ENCODE data around the gene ANGPTL2. TPM values are rescaled to one million over a fixed set of nuclear protein-coding genes. Genes with fewer than 3 reads are reported as not detected.

The ANGPTL2 gene
- total RNA-seq, 2 experiments from 2014 or later: not detected

DNA sequence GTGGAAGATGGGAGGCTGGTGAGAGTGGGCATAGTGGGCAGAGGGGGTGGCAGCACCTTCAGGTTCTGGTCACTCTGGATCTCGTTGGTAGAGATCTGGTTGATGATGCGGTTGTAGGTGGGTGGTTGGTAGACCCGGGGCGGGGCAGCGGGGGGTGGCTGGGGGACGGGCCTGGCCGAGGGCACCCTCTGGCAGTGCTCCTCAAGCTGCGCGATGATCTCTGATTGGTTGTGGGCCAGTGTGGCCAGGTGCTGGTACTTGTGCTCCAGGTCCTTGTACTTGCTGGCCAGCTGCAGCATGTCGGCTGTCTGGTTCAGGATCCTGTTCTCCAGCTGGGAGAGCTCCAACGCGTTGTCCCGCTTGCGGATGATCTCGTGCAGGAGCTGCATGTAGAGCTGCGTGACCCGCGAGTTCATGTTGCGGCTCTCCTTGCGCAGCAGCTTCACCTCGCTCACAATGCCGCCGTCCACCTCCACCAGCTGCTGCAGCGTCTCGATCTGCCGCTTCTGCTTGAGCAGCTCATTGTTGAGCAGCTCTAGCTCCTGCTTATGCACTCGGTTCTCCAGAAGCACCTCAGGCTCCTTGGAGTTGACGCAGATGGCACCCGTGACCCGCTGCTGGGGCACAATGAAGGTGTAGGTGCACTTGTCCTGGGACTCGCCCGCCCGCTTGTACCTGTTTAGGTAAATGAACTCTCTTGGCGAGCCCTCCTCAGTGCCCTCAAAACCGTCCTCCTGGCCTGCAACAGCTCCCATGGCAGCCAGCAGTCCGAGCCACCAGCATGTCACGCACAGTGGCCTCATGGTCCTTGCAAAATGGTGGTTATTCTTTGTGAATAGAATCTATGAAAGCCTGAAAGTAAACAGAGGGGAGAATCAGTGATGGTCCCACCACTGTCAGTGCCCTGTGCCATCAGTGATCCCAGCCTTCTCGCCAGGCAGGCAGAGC lies 14.2 kb downstream of the ANGPTL2 start:
- H3K36me3 Mint-ChIP-seq (ENCODE audit: low read depth): no peaks in the 10 kb centered on the region
- ATAC-seq (no peak), DNase-seq (no peak)
- CTCF ChIA-PET: no interaction called here
- no peaks in the 10 kb centered on the region for H3K4me1 Mint-ChIP-seq (ENCODE audit: low read depth)
- no peaks in the 10 kb centered on the region for H3K9me3 Mint-ChIP-seq
- H3K27ac Mint-ChIP-seq: no peak overlapping the region
- TF ChIP-seq, protein P1, sequence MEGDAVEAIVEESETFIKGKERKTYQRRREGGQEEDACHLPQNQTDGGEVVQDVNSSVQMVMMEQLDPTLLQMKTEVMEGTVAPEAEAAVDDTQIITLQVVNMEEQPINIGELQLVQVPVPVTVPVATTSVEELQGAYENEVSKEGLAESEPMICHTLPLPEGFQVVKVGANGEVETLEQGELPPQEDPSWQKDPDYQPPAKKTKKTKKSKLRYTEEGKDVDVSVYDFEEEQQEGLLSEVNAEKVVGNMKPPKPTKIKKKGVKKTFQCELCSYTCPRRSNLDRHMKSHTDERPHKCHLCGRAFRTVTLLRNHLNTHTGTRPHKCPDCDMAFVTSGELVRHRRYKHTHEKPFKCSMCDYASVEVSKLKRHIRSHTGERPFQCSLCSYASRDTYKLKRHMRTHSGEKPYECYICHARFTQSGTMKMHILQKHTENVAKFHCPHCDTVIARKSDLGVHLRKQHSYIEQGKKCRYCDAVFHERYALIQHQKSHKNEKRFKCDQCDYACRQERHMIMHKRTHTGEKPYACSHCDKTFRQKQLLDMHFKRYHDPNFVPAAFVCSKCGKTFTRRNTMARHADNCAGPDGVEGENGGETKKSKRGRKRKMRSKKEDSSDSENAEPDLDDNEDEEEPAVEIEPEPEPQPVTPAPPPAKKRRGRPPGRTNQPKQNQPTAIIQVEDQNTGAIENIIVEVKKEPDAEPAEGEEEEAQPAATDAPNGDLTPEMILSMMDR (IDR thresholded peaks at IDR 0.05): no peak
- intact Hi-C loops (cut with micrococcal nuclease): no loop called here
- H3K4me3 Mint-ChIP-seq: no peak overlapping the region
- H3K27me3 Mint-ChIP-seq: no peaks in the 10 kb centered on the region
- POLR2A ChIA-PET: no interaction called here

DNA sequence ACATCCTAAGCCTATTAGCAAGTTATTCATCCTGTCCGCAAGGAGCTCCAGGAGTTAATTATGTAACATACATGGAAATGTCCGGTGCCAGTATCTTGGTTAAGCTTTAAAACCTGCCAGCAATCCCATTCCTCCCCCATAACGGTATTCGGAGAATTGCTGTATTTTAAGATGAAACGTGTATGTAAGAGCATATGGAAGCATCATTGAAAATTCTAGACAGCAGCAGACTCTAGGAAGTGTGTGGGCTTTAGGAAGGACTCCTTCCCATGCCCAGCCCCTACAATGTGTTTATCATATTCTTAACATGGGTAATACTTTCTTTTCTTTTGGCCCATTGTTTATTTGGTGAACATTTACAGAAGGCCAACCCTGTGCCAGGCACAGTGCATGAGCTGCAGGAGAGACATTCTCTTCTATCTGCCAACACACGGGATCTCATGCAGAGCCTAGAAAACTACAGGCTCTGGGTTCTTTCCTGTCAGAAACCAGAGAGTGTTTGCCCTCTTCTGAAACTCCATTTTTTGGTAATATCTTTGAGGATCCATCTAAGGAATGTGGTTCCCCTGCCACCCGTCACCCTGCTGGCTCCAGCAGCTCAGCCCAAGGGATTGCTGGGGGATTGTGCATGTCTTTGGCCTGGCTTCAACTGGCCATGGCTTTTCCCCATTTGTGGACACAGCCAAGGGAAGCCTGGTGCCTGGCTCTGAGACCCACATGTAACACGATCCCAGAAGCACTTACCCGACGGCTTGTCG lies 15.1 kb downstream of the ANGPTL2 start:
- no peak overlapping the region for H3K4me3 Mint-ChIP-seq
- H3K9me3 Mint-ChIP-seq: no peaks in the 10 kb centered on the region
- ATAC-seq (no peak), DNase-seq (no peak)
- ChIA-PET CTCF (no interaction called here), POLR2A (no interaction called here)
- TF ChIP-seq, protein P1 (IDR thresholded peaks at IDR 0.05): no peak
- H3K27ac Mint-ChIP-seq: no peak overlapping the region
- no peaks in the 10 kb centered on the region for H3K36me3 Mint-ChIP-seq (ENCODE audit: low read depth)
- intact Hi-C loops (cut with micrococcal nuclease): no loop called here
- no peaks in the 10 kb centered on the region for H3K27me3 Mint-ChIP-seq
- no peaks in the 10 kb centered on the region for H3K4me1 Mint-ChIP-seq (ENCODE audit: low read depth)

DNA sequence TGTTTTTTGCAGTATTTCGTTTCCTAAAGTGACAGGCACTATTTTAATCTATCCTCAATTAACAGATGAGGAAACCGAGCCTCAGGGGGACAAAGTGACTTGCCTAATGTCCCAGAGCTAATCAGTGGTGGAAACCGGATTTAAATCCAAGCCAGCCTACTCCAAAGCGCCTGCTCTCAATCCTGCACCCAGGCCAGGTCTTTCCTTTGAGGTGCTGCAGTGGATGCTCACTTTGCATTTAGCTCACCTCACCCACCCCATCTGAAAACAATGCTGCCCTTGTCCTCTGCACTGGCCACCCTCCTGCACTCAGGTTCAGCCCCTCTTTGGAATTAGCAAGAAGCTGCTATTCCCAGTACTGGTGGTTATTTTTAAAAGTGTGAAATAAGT lies 16.0 kb downstream of the ANGPTL2 start:
- Mint-ChIP-seq H3K4me1 (ENCODE audit: low read depth) (no peaks in the 10 kb centered on the region), H3K4me3 (no peak overlapping the region), H3K36me3 (ENCODE audit: low read depth) (no peaks in the 10 kb centered on the region), H3K9me3 (no peaks in the 10 kb centered on the region), H3K27me3 (no peaks in the 10 kb centered on the region), H3K27ac (no peak overlapping the region)
- intact Hi-C loops (cut with micrococcal nuclease): no loop called here
- DNase-seq: no peak
- CTCF ChIA-PET: no interaction called here
- POLR2A ChIA-PET: no interaction called here
- TF ChIP-seq, protein P1 (IDR thresholded peaks at IDR 0.05): no peak
- no peak for ATAC-seq

DNA sequence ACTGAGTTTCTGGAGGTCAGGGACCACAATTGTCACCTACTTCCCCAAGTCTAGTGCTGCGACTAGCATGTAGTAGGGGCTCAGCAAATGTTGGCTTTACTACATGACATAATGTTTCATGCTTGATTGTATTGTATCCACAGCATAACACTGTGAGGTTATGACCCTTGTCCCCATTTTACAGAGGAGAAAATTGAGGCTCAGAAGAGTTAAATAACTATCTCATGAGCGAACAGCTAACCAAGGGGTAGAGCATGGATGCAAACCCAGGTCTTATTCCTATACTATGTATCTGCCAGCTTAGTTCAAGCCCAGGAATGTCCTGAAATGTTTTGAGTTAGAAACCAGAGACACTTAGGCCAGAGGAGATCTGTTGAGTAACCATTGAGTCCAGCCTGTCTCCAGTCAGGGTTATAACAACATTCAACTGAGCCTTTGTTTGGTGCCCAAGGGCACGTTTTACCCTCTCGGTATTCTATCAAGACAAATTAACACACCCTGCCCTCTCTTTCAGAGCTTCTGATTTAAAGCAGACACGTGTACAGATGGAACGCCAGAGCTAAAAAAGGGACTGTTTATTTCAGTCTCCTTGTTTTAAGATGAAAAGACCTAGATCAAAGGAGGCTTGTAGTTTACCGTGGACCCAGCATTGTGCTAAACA lies 16.5 kb downstream of the ANGPTL2 start:
- Mint-ChIP-seq H3K36me3 (ENCODE audit: low read depth) (no peaks in the 10 kb centered on the region), H3K27me3 (no peaks in the 10 kb centered on the region), H3K9me3 (no peaks in the 10 kb centered on the region), H3K4me1 (ENCODE audit: low read depth) (no peaks in the 10 kb centered on the region), H3K4me3 (no peak overlapping the region), H3K27ac (no peak overlapping the region)
- CTCF ChIA-PET: no interaction called here
- POLR2A ChIA-PET: no interaction called here
- ATAC-seq (no peak), DNase-seq (no peak)
- intact Hi-C loops (cut with micrococcal nuclease): no loop called here
- TF ChIP-seq, protein P1 (IDR thresholded peaks at IDR 0.05): no peak
